Psoas muscle (tissue), 8 donors: Measurements from ENCODE around the gene RPL34. TPM values are rescaled to one million over a fixed set of nuclear protein-coding genes. Genes with fewer than 3 reads are reported as not detected.
"Not testable (repeated sequence)": the region's sequence is repeated elsewhere in the genome, so short reads cannot be mapped to it uniquely, and the experiment has no call there.

Experiments
- ATAC-seq, 4 donors: fragments of 200-7000 bp; cut with Tn5 transposase; one replicate each; pipeline ENCODE4 v1.9.1; 2020; ENCODE audit warnings: moderate library complexity in 3 of 4, mild to moderate bottlenecking in 2 of 4
- DNase-seq, 2 donors: peaks; one replicate each; pipeline ENCODE4 v3.0.0-alpha.2; 2020
- H3K27ac ChIP-seq: fragments of 200-600 bp; one replicate; pipeline ENCODE4 v1.8.0; 2022
- H3K27me3 ChIP-seq, 3 donors: fragments of 200-600 bp in 1 of 3; one replicate each; pipeline versions ENCODE4 v1.6.1 to v1.8.0; 2013 to 2022; ENCODE audit warnings: low read length in 2 of 3, mild to moderate bottlenecking in 2 of 3, moderate library complexity in 1 of 3; ENCODE audit not compliant: insufficient read depth in 3 of 3
- H3K36me3 ChIP-seq, 2 donors: fragments of 200-600 bp in 1 of 2; one replicate each; pipeline versions ENCODE4 v1.6.1 to v1.8.0; 2013 to 2022; ENCODE audit warnings: low read depth in 1 of 2, mild to moderate bottlenecking in 1 of 2, moderate library complexity in 1 of 2; ENCODE audit not compliant: insufficient read depth in 1 of 2
- H3K4me1 ChIP-seq: fragments of 200-600 bp; one replicate; pipeline ENCODE4 v1.8.0; 2022
- H3K4me3 ChIP-seq: fragments of 200-600 bp; one replicate; pipeline ENCODE4 v1.8.0; 2022; ENCODE audit warnings: mild to moderate bottlenecking
- H3K9me3 ChIP-seq: fragments of 200-600 bp; one replicate; pipeline ENCODE4 v1.8.0; 2022
- CTCF ChIP-seq: fragments of 200-600 bp; IDR thresholded peaks from one replicate; pipeline ENCODE4 v1.8.0; 2022; ENCODE audit warnings: antibody characterized with exemption
- WGBS, 3 donors: extraction: QIAGEN DNeasy Blood & Tissue Kit; methylation state at CpG; one replicate each; pipeline versions ENCODE4 v1.1.6 to v1.1.7; 2013; 5-methylcytosine and 5-hydroxymethylcytosine counted together
- intact Hi-C, 2 donors: fragments of 100-400 bp; cut with DNase I; formaldehyde crosslinking; loops; one replicate each; pipeline versions ENCODE4 v1.11.0 to v1.14.2; 2022
- polyA plus RNA-seq, 3 donors: library from polyadenylated mRNA; stranded (reverse); fragments of 200-250 nt; gene quantifications; one replicate each; pipeline ENCODE4 v1.2.3, GENCODE V29; 2013
- total RNA-seq, 4 donors: library from RNA; stranded (reverse); fragmentation: NEBNext Ultra II Directional in 2 of 4; extraction: Animal tissue kit (Norgen Biotek cat#: 25700) in 2 of 4; gene quantifications; one replicate each; pipeline versions ENCODE4 v1.2.1 to v1.2.4, GENCODE V29; 2021 to 2023
- donor health status: healthy with polysubstance abuse.
- donor health status: DM: no; HTN: no; CAD: no; lungs with moderate emphysema.
- donor health status: Bipolar disorder and iron deficiency.
- donor health status: healthy.
- donor health status: DM: yes; HTN: yes; CAD: no.
- donor health status: DM: no; HTN: no; CAD: no.
- donor health status: DM: no; HTN: no; CAD: no.
- donor health status: DM: yes; HTN: yes; CAD: no.

The RPL34 gene
- total and polyA plus RNA-seq, 7 donors, result 614 to 2,947 (median 727) TPM

- TF ChIP-seq CTCF, result no peak
- Histone ChIP-seq H3K4me1 (no peaks in the 10 kb centered on the region), H3K27ac (no peak overlapping the region), H3K4me3 (no peak overlapping the region), H3K27me3 (no peaks in the 10 kb centered on the region), H3K36me3 (no peaks in the 10 kb centered on the region), H3K9me3 (no peaks in the 10 kb centered on the region)
- DNase-seq (no peak), ATAC-seq (no peak)
- intact Hi-C loops, result no loop called here
- 33 to 36% (median 34%) methylated on average over 3 of the region's 3 CpGs for WGBS, 3 donors
Observed at GRCh38 chr4:108586778-108587177, 33.6 kb upstream of the RPL34 start.

GRCh38 chr4:108588878-108589277 is 31.5 kb upstream of the RPL34 start:
- H3K36me3 ChIP-seq, result no peaks in the 10 kb centered on the region
- H3K4me1 ChIP-seq, result no peaks in the 10 kb centered on the region
- no peak for ATAC-seq
- WGBS, 3 donors, result 87 to 90% (median 88%) methylated on average over 1 of the region's 1 CpG
- no peak for TF ChIP-seq CTCF
- H3K27me3 ChIP-seq, result no peaks in the 10 kb centered on the region
- intact Hi-C loops, result no loop called here
- H3K4me3 ChIP-seq, result no peak overlapping the region
- no peaks in the 10 kb centered on the region for H3K9me3 ChIP-seq
- no peak for DNase-seq
- H3K27ac ChIP-seq, result no peak overlapping the region

DNA sequence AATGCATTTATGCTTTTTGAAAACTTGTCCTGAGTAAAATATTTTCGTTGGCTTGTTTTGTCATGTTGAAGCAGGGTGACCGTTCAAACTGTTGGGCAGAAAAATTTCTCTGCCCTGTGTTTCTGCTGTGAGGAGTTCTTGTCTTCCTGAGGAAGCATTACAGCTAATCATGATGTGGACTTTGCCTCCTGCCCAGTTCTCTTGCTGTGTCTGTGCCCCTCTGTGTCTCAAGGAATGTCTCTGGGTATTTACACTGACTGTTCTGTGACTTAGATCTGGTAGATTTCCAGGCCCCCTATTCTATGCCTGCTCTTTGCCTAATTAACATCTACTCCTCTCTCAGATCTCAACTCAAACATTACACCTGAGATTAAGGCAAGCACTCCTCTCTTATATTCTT is 30.4 kb upstream of the RPL34 start:
- intact Hi-C loops, result no loop called here
- WGBS, 3 donors, result 56 to 83% (median 81%) methylated on average over 2 of the region's 2 CpGs
- Histone ChIP-seq H3K9me3 (no peaks in the 10 kb centered on the region), H3K27ac (no peak overlapping the region), H3K4me1 (no peaks in the 10 kb centered on the region), H3K4me3 (no peak overlapping the region), H3K27me3 (no peaks in the 10 kb centered on the region), H3K36me3 (no peaks in the 10 kb centered on the region)
- DNase-seq, result no peak
- ATAC-seq, result no peak
- no peak for TF ChIP-seq CTCF

DNA sequence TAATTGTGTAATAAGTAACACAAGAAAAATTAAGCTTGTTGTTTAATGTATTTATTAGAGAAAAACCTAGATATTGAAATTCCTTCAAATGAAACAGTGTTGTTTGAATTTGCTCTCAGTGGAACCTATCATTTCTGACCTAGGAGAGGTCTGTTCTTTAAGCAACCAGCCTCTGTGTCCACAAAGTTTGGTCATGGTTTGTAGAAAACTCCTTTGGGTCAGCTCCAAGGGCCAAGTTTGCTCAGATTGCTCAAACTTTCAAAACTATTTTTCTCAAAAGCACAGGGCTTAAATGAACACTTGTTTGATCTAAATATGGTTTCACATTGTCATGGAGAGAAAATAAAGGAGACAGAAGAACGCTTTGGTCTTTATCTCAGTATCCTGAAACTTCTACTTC is 29.6 kb upstream of the RPL34 start:
- no peak for TF ChIP-seq CTCF

DNA sequence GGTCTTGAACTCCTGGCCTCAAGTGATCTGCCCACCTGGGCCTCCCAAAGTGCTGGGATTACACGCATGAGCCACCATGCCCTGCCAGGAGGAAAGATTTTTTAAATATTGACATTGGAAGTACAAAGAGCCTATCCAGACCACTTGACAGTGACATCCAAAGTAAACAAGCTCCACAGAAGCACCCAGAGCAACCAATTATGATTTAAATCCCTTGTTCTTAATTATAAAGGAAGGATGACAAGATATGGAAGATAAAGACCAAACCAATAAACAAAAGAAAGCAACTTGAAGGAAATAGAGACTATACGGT is 27.7 kb upstream of the RPL34 start:
- no peaks in the 10 kb centered on the region for H3K36me3 ChIP-seq
- H3K4me1 ChIP-seq, result no peaks in the 10 kb centered on the region
- WGBS, 3 donors, result 78 to 82% (median 80%) methylated on average over 2 of the region's 2 CpGs
- no peak for DNase-seq
- intact Hi-C loops, result no loop called here
- no peaks in the 10 kb centered on the region for H3K27me3 ChIP-seq
- ATAC-seq, result no peak
- no peaks in the 10 kb centered on the region for H3K9me3 ChIP-seq
- H3K4me3 ChIP-seq, result no peak overlapping the region
- H3K27ac ChIP-seq, result no peak overlapping the region
- no peak for TF ChIP-seq CTCF

More for the DNA sequence above, 29.6 kb upstream of the RPL34 start:
- Histone ChIP-seq H3K4me1 (no peaks in the 10 kb centered on the region), H3K4me3 (no peak overlapping the region), H3K9me3 (no peaks in the 10 kb centered on the region), H3K27ac (no peak overlapping the region), H3K27me3 (no peaks in the 10 kb centered on the region), H3K36me3 (no peaks in the 10 kb centered on the region)
- 88 to 95% (median 94%) methylated on average over 1 of the region's 1 CpG for WGBS, 3 donors
- ATAC-seq, result no peak
- DNase-seq, result no peak
- intact Hi-C loops, result no loop called here

DNA sequence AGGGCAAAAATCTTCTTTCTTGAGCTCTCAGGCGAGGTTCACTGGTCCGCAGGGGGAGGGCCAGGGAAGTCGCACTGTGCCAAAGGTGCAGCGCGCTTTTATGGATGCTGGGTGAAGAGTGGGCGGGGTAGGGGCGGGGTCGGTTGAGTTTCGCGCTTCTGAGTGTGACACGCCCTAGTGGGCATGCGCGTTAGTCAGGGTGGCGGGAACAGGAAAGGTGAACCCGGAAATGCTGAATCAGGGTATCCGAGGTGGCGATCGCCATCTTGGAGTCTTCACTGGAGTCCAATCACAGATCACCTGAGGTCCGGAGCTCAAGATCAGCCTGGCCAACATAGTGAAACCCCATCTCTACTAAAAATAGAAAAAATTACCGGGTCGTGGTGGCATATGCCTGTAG is 26.1 kb upstream of the RPL34 start:
- H3K27me3 ChIP-seq, H3K27ac ChIP-seq, H3K4me1 ChIP-seq, intact Hi-C loops, DNase-seq, H3K4me3 ChIP-seq, ATAC-seq, H3K9me3 ChIP-seq, H3K36me3 ChIP-seq: not testable (repeated sequence)
- WGBS, 3 donors, result 95 to 96% (median 96%) methylated on average over 19 to 21 of the region's 21 CpGs
